Activated CD4-positive, alpha-beta T cell treated with anti-CD3 and anti-CD28 coated beads, Interleukin-2, amount 50 U/mL, for 1 hour (primary cell): ENCODE data around the gene DNAH7.

Experiments used
- DNase-seq: peaks from one replicate; pipeline ENCODE4 v3.0.0-alpha.2; 2020

Gene DNAH7

DNA sequence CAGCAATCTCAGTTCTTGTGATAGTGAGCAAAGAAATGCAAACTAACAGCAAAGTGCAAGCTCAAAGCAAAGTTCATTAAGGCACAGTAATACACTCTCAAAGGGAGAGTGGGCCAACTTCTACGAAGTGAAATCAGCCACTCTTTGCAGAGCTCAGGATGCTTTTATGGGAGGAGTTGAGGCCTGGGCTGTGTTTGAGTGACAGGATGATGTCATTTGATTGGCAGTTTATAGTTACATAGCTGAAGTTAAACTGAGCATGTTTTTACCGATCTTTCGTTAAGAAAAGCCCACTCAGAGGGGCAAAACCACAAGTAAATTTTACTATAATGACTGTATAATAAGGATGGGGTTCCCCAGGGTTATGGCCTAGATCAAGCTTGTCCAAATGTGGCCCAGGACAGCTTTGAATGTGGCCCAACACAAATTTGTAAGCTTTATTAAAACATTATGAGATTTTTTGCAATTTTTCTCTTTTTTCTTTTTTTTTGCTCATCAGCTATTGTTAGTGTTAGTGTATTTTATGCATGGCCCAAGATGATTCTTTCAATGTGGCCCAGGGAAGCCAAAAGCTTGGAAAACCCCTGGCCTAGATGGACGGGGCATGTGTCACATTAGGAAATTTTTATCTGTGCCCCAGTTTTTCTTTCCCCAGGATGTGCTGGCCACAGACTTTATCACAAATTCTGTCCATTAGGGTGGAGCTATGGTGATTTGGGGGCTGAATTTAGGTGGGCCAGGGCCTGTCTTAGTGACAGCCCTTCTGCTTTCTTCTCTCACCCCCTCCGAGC lies 8.3 kb upstream of the DNAH7 start:
- no peak for DNase-seq

DNA sequence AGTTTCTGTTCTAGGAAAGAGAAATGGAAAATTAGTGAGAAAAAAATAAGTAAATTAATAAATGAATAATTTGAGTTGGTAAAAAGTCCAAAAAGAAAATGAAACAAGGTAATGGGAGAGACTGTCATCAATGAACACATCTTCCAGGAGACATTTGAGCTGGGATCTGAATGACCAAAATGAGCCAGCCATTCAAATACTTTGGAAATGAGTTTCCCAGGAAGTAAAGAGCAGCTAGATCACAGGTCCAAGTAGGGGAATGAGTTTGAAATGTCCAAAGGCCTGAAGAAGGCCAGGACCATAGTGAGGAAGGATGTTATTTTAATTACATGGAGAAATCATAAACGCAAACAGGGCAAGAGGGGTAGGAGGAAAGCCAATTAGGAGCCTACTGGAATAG lies 6.6 kb upstream of the DNAH7 start:
- no peak for DNase-seq

DNA sequence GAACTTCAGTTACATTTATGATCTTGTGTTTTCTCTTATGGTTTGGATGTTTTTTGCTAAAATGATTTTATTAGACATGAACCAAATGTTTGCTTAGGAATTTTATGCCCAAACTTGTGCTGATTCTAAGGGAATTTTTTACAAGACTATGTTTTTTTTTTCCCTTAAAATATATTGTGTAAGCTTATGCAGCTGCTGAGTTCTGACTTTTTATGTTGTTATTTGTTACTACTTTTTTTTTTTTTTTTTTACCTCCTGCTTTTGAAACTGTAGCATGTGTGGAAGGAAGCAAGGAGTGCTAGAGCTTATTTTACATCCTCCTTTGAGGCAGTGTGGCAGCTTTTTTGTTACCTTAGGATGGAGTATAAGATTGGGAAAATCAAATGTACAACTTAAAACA lies 6.0 kb upstream of the DNAH7 start:
- DNase-seq: no peak

DNA sequence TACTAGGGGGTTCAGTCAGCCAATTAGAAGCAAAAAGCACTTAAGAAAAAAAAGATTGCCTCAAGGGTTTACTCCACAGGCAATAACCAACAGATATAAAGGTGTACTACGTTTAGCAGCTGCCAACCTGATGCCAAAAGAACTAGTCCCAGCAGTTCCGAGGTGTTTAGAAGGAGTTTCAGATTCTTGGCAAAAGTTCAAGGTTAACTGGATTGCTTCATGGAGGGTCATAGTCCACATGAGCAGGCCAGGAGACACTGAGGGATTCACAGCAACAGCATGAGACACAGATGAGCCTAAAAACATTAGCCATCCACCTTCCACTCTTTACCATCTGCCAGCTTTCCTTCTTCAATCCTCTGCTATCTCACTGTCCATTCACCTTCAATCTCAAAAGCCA lies 4.9 kb upstream of the DNAH7 start:
- DNase-seq: no peak

DNA sequence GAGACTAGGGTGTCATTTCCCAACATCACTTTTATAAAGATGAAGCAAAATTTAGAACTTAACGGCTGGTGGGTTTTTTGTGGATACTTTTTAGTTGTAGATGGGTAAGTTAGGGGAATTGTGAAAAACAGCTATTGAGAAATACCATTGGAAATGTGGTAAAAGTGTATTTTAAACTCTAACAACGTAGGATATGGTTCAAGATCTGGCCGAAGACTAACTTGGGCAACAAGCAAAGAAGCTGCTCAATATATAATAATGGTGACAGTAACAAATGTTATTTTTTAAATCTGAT lies 1.6 kb downstream of the DNAH7 start:
- DNase-seq: no peak

DNA sequence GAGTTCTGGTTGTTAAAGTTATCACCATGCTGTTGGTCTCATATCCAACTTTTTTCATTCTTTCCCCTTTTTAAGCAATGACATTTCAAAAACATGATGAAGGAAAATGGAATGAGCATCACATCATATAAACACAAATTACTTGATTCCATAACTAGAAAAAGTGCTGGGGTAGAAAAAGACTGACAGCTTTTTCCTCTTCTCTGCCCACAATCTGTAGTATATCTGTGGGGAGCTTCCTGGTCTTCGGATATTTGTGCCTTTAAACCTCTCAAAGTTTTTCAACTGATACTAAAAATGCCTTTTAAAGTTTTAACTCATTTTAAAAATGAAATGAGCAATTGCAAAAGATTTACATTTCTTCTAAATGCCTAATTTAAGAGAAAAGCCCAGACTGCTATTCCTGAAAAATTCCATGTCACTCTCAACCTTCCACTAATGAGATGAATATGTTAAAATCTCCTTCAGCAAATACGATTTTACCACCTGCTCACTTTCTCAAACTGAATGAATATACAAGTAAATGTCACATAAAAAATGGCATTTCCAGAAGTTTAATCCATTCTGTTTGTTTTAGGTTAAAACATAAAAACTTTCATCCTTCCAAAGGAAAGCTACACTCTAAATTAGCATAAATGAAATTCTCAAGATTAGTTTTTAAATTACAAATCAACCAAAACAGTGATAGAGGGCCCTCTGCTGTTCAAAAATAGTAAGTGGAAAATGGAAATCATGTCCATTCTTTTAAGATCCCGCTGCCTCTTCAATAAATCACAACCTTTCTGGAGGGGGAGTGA lies 2.1 kb downstream of the DNAH7 start:
- no peak for DNase-seq

DNA sequence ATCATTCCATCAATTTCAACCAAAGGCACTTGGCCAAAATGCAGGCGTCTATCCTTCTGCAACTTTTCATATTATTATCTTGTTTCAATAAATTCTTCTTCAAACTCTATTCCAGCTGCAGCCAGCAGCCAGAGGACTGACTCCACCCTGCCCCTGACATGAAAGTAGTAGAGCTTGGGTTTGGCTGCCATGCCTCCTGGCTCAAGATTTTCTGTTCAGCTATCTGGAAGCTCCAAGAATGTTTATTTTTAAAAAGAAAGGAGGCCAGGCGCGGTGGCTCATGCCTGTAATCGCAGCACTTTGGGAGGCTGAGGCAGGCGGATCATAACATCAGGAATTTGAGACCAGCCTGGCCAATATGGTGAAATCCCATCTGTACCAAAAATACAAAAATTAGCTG lies 4.9 kb downstream of the DNAH7 start:
- no peak for DNase-seq

DNA sequence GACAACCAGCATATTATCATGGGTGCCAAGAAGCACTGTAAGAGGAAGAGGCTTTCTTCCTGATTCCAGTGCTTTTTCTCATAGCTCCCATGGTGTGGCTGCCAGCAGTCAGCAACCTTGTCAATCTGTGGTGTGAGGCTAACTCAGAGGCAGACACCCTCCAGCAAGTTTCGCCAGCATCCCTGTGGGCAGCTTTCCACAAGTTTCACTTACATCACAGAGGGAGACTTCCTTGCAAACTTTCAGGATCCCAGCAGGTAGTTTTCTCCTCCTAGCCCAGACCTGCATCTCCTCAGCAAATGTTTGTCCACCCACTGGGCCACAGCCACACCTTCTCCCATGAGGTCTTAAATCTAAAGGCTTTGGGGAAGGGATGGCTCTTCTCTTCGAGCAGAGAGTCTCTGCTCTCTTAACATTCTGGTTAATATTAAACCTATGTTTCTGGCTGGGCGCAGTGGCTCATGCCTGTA lies 9.1 kb downstream of the DNAH7 start:
- DNase-seq: no peak

DNA sequence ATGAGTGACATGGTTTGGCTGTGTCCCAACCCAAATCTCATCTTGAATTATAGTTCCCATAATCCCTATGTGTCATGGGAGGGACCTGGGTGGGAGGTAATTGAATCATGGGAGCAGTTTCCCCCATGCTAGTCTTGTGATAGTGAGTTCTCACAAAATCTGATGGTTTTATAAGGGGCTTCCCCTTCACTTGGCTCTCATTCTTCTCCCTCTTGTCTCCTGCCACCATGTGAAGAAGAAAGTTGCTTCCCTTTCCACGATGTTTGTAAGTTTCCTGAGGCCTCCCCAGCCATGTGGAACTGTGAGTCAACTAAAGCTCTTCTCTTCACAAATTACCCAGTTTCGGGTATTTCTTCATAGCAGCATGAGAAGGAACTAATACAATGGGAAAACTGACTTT lies 14.0 kb downstream of the DNAH7 start:
- DNase-seq: no peak

DNA sequence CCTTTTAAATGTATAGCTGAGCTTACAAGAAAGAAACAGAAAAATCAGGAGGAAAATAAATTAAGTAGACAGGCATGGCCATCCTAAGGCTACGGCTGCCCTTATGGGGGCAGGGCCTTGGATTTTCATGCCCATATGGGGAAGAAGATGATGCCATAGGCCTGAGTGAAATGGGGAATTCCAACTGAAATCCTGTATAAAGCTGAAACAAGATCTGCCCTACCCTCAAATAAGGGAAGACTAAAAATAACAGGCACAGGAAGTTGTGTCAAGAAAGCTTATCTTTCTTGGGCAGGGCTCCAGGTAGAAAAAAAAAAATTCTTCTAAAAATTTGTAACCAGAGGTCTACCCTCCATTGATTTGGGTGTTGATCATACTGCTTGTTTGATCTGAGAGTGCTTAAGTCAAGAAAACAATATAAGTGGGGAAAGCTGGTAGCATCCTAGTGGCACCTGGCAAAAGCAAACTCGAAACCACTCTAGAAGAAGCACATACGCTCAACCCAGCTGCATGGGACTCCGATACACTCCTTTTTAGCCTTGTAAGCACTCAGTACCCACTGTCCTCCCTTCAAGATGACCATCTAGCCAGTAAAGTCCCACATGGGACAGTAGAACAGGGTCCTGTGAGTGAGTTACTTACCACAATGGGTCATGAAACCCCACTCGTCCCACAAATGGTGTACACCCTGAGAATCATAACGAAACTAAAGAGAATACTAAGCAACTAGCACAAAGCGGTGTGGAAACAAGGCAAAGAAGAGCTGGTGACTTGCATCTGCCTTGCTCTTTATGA lies 22.3 kb downstream of the DNAH7 start:
- no peak for DNase-seq

DNA sequence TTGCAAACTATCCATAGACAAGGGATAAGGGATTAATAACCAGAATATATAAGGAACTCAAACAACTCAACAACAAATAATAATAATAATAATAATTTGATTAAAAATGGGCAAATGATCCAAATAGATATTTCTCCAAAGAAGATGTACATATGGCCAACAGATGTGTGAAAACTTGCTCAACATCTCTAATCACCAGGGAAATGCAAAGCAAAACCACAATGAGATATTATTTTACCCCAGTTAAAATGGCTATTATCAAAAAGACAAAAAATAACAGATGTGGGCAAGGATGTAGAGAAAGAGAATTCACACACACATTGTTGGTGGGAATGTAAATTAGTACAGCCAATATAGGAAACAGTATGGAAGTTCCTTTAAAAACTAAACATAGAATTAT lies 26.9 kb downstream of the DNAH7 start:
- DNase-seq: no peak

DNA sequence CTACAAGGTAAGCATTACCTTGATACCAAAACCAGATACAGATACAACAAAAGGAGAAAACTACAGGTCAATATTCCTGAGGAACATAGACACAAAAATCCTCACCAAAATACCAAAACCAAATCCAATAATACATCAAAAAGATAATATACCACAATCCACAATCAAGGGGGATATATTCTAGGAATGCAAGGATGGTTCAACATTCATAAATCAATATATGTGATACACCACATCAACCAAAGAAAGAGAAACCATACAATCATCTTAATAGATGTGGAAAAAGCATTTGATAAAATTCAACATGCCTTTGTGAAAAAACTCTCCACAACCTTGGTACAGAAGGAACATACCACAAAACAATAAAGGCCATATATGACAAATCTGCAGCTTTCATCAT lies 28.4 kb downstream of the DNAH7 start:
- no peak for DNase-seq

DNA sequence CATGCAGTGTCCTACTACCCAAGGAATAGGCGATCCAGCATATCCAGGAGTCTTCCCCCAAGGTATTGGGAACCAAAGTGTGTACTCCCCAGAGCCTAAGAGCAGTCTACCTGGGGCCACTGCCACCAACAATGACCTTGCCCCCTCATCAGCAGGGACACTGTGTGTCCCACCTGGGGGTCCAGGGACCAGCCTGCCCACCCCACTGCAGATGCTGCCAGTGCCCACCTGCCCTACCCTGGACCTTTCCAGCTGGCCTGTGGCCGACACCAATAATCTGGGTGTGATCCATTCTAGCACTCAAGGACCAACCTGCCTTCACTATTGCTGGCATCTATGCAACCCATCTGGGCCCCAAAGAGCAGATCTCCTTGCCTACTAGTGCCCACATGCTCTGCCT lies 32.2 kb downstream of the DNAH7 start:
- no peak for DNase-seq

DNA sequence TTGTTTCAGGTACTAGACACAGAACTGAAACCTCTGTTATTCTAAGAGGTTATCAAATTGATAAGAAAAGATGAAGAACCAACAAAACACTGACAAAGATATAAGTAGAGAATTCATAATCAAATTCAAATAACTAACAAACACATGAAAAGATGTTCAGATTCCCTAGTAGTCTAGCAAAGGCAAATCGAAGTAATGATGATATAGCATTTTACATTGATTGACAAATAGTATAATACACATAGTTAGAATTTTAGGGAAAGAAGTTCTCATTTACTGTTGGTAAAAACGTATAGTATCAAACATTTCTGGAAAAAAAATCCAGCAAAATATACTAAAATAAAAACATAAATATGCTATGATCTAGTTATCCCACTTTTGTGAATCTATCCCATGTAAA lies 50.6 kb downstream of the DNAH7 start:
- DNase-seq: no peak

DNA sequence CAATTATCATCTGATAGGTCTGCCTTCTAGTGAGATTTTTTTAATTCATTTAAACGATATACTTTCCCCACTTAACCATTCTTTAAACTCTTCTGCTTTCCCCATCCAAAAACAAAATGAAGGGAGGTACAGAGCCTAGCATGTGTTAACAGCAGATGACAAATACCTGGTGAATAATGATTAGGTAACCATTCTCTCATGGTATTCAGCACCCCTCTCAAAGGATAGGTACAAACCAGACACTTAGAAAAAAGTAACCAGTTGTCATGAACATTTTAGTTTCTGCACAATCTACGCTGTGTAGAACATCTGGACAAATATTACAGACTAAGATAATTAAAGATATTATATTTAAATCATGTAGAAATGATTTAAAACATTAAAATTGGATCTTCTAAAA lies 56.3 kb downstream of the DNAH7 start:
- no peak for DNase-seq

DNA sequence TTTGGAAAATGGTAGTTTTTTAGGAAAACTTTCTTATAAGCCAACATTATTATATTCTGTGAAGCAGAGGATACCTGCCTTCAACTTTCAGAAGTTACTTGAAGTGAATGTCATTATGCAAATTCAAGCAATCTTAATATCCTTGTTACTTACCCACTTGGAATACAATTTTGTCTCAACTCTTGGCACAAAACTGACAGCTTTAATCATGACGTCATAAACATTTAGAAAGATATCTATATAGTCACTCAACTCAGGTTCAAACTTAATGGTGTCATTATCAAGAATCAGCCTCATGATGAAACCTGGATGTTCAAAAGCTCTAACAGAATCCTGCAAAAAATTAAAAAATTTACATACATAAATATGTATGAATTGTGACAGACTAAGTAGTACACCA lies 68.1 kb downstream of the DNAH7 start:
- no peak for DNase-seq

DNA sequence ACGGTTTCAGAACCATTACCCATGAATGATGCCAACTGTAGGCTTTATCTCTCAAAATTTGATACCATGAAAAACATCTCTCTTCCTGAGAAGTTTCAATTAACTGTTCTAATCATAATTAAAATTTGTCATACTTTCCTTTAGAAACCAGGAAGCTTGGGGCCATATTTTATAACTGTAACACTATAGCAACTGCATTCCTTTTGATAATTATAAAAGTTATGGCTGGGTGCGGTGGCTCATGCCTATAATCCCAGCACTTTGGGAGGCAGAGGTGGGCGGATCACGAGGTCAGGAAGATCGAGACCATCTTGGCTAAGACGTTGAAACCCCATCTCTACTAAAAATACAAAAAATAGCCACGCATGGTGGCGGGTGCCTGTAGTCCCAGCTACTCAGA lies 70.6 kb downstream of the DNAH7 start:
- DNase-seq: no peak

DNA sequence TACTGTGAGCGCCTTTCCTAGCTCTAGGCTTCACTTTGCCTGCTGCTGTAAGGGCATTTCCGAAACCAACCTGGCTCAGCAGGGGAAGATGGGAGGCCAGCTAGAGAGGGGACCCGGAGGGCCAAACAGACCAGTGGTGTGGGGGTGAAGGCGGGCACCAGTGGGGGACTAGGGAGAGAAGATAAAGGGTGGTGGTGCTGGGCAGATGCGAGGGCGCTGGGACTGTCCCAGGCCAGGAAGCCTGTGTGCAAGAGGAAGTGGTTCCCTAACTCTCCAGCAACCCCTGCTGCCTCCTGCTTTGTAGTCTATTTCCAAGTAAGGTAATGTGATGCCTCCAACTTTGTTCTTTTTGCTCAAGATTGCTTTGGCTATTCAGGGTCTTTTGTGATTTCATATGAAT lies 73.1 kb downstream of the DNAH7 start:
- DNase-seq: no peak

DNA sequence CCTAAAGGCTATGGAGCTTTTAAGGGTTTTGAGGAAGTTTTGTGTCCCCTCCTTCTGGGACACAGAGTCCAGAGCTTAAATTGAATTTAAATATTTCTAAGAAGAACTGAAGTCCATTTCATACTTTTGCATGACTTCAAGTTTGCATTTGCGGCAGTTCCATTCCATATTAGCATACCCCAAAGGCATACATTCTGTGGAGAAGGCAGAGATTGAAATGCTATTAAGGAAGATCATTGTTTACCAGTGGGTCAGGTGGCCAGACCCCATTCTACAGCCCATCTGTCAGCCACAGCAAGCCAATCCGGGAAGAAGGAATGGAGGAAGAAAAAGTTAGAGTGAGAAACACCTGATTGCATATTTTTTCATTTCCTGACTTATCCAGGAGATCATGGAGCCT lies 75.0 kb downstream of the DNAH7 start:
- no peak for DNase-seq

DNA sequence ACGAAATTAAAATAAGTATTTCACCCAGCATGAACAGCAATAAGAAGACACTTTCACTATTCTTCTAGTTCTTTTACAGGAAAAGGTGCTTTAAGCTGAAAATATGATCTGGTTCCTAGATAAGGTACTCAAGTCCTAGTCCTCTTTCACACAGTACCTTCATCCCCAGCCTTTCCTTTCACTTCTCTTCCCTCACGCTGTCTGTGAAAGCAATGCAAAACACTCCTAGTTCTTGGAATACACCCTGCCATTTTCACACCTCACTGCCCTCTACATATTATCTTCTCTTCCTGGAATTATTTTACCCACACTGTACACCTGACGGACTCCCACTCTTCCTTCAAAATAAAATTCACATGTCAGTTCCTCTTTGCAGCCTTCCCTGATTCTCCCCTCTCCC lies 82.9 kb downstream of the DNAH7 start:
- DNase-seq: no peak

DNA sequence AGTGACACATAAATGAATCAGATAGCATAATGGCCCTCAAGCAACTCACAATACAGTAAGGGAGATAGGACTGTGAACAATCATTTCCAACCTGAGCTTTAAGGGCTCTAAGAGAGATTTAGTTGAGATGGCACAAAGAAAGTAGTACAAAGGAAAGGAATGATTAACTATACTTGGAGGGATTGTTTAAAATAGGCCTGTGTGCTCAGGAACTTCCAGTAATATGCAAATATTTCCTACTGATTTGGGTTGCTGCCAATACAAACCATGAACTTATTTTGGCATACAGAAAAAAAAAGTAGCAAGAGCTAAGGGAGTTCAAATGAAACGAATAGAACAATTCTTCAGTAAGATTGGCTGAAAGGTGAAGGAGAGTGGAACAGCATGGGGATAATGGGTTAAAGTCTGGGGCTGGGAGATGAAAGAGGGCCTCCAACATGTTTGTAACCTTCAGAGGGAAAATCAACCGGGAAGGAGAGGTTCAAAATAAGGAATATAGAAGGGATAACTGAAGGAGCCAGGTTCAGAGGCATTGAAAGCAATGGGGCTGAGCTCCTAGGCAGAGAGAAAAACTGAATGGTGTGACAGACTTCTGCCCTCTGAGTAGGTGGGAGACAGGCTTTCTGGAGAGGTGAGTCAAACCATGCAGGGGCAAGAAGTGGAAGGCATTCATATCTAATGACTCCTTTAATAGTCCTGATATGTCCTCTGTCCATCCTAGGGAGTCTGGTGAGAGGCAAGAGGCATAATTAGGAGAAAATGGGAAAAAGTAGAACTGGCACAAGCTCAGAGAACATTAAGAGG lies 83.5 kb downstream of the DNAH7 start:
- no peak for DNase-seq

DNA sequence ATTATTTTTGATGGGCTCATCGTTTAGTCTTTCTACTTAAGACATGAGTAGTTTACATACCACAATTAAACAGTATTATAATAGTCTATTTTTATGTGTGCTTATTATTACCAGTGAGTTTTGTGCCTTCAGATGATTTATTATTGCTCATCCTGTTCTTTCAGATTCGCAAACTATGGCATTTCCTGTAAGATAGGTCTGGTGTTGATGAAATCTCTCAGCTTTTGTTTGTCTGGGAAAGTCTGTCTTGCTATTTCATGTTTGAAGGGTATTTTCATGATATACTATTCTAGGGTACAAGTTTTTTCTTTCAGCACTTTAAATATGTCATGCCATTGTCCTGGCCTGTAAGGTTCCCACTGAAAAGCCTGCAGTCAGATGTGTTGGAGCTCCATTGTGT lies 101.3 kb downstream of the DNAH7 start:
- no peak for DNase-seq

DNA sequence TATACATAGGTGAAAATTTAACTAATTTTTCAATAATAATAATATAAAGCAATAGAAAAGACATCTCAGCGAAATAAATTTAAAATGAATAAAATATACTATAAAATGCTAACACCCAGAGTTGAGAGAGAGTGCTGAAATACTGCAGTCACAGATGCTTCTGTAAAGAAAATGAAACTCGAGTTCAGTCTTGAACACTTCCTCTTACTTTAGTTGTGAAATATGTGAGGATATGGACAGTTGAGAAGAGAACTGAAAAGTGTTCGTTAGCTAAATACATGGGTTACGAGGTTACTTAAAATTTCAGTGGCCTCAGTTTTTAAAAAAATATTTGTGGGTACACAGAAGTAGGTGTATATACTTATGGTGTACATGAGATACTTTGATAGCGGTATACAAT lies 106.8 kb downstream of the DNAH7 start:
- no peak for DNase-seq
